ENCODE measurements around the gene PLPP3. TPM values are rescaled to one million over a fixed set of nuclear protein-coding genes. Genes with fewer than 3 reads are reported as not detected.

PLPP3 gene
- total RNA-seq, 1 donor from 2014 or later = not detected

DNA sequence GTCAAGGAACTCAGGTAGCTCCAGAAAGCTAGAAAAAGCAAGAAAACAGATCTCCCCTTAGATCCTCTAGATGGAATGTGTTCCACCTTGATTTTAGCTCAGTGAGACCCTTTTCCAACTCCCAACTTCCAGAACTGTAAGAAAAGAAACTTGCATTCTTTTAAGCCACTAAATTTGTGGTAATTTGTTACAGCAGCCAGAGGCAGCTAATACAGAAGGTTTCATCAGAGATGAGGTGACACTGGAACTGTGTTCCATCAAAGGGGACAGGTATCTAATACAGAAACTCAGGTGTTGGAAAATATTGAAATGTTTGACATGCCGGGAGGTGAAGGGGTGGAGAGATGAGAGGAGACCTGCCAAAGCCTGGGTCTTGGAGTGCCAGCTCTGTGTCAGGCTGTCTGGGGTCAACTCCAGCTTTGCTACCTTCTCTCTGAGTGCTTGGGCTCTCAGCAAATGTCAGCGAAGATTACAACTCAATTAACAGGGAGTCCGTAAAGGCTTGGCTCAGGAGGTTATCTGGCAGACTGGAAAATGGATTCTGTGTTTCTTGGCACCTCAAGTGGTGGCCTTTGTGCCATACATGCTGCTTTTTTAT is 71.3 kb downstream of the PLPP3 start:
- Mint-ChIP-seq H3K27ac (no peak overlapping the region), H3K4me1 (ENCODE audit: low read depth) (no peaks in the 10 kb centered on the region), H3K4me3 (ENCODE audit: low read depth) (no peak overlapping the region), H3K36me3 (ENCODE audit: low read depth) (no peaks in the 10 kb centered on the region), H3K9me3 (no peaks in the 10 kb centered on the region), H3K27me3 (ENCODE audit: low read depth) (no peaks in the 10 kb centered on the region)
- DNase-seq (ENCODE audit: low spot score) = no peak
- intact Hi-C loops (cut with micrococcal nuclease) = no loop called here

DNA sequence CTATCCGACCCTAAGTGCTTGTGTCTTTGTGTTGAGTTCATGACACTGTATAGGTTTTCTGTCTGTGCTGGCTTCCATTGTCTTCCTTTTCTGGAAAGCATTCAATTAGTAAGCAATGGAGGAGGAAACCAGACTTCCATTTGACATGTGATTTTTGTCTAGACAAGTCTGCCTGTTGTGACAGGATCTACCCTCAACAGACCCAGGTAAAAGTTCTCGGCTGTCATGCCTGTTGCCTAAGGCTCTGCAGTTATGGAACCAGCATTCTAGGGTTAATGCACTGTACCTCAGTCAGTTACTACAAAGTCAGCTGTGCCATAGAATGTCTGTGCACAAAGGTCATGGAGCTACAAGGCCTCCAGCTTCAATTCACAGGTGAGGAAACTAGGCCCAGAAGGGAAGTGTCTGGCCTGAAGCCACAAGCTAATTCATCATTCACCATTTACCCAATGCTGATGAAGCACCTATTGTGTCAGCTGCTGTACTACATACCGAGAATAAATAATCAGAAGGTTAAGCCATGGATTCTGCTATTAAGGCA is 72.3 kb downstream of the PLPP3 start:
- no peak overlapping the region for H3K4me3 Mint-ChIP-seq (ENCODE audit: low read depth)
- no peaks in the 10 kb centered on the region for H3K36me3 Mint-ChIP-seq (ENCODE audit: low read depth)
- no peaks in the 10 kb centered on the region for H3K4me1 Mint-ChIP-seq (ENCODE audit: low read depth)
- no peaks in the 10 kb centered on the region for H3K9me3 Mint-ChIP-seq
- H3K27ac Mint-ChIP-seq = no peak overlapping the region
- no peak for DNase-seq (ENCODE audit: low spot score)
- intact Hi-C loops (cut with micrococcal nuclease) = no loop called here
- H3K27me3 Mint-ChIP-seq (ENCODE audit: low read depth) = no peaks in the 10 kb centered on the region

- Mint-ChIP-seq H3K4me1 (ENCODE audit: low read depth) (no peaks in the 10 kb centered on the region), H3K27ac (no peak overlapping the region), H3K36me3 (ENCODE audit: low read depth) (no peaks in the 10 kb centered on the region), H3K27me3 (ENCODE audit: low read depth) (no peaks in the 10 kb centered on the region), H3K9me3 (no peaks in the 10 kb centered on the region), H3K4me3 (ENCODE audit: low read depth) (no peak overlapping the region)
- intact Hi-C loops (cut with micrococcal nuclease) = no loop called here
- no peak for DNase-seq (ENCODE audit: low spot score)
Measured at GRCh38 chr1:56505792-56506743, 73.3 kb downstream of the PLPP3 start.

GRCh38 chr1:56502700-56503245 is 76.6 kb downstream of the PLPP3 start:
- Mint-ChIP-seq H3K27me3 (ENCODE audit: low read depth) (no peaks in the 10 kb centered on the region), H3K36me3 (ENCODE audit: low read depth) (no peaks in the 10 kb centered on the region), H3K4me3 (ENCODE audit: low read depth) (no peak overlapping the region), H3K27ac (no peak overlapping the region), H3K9me3 (no peaks in the 10 kb centered on the region), H3K4me1 (ENCODE audit: low read depth) (no peaks in the 10 kb centered on the region)
- DNase-seq (ENCODE audit: low spot score) = no peak
- intact Hi-C loops (cut with micrococcal nuclease) = no loop called here

- intact Hi-C loops (cut with micrococcal nuclease) = no loop called here
- DNase-seq (ENCODE audit: low spot score) = no peak
- H3K36me3 Mint-ChIP-seq (ENCODE audit: low read depth) = no peaks in the 10 kb centered on the region
- H3K4me3 Mint-ChIP-seq (ENCODE audit: low read depth) = no peak overlapping the region
- no peaks in the 10 kb centered on the region for H3K9me3 Mint-ChIP-seq
- H3K27me3 Mint-ChIP-seq (ENCODE audit: low read depth) = no peaks in the 10 kb centered on the region
- no peaks in the 10 kb centered on the region for H3K4me1 Mint-ChIP-seq (ENCODE audit: low read depth)
- H3K27ac Mint-ChIP-seq = no peak overlapping the region
Measured at GRCh38 chr1:56501888-56502287, 77.5 kb downstream of the PLPP3 start.

GRCh38 chr1:56501426-56501825 is 77.9 kb downstream of the PLPP3 start:
- intact Hi-C loops (cut with micrococcal nuclease) = no loop called here
- Mint-ChIP-seq H3K27ac (no peak overlapping the region), H3K4me1 (ENCODE audit: low read depth) (no peaks in the 10 kb centered on the region), H3K36me3 (ENCODE audit: low read depth) (no peaks in the 10 kb centered on the region), H3K4me3 (ENCODE audit: low read depth) (no peak overlapping the region), H3K9me3 (no peaks in the 10 kb centered on the region), H3K27me3 (ENCODE audit: low read depth) (no peaks in the 10 kb centered on the region)
- DNase-seq (ENCODE audit: low spot score) = no peak

DNA sequence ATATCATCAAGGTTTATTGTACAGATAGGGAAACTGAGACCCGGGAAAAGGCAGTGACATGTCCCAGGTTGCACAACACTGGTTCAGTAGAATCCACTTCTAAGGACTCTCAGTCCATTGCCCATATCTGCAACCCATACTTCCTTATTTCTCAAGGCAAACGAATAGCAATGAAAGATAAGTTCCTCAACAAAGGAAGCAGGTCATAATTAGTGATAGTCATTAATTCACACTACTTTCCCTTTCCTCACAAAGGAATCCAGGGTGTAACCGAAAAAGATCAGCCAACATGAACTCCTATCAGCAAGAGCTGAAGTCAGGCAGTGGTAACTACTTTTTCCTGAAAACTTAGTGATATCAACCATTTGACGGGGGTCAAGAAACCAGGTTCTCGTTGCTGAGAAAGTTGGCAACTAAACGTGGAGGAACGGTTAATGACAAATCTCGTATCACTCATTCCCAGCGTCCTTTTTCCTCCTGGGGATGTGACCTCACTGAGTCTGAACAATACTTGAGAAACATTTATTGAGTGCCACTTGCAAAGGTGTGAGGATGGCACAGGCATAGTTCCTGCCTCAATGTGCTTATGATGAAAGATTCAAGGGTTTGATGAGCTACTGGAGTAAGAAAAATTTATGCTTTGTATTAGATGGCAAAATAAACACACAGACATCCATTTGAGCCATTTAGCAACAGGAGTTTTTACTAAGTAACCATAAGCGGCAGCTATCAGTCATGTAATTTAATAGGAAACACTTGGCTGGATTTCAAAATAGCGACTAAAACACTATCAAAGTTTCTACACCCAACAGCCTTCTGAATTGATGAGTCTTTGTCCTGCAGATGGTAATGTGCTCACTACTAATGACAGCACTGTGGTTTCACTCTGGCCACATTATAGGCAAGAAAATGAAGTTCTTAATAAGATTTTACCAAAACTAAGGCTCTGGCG is 82.3 kb downstream of the PLPP3 start:
- Mint-ChIP-seq H3K4me3 (ENCODE audit: low read depth) (no peak overlapping the region), H3K36me3 (ENCODE audit: low read depth) (no peaks in the 10 kb centered on the region)

GRCh38 chr1:56496158-56496557 is 83.2 kb downstream of the PLPP3 start:
- no peaks in the 10 kb centered on the region for H3K4me1 Mint-ChIP-seq (ENCODE audit: low read depth)
- intact Hi-C loops (cut with micrococcal nuclease) = no loop called here
- no peak for DNase-seq (ENCODE audit: low spot score)
- no peaks in the 10 kb centered on the region for H3K9me3 Mint-ChIP-seq
- no peak overlapping the region for H3K27ac Mint-ChIP-seq
- no peaks in the 10 kb centered on the region for H3K36me3 Mint-ChIP-seq (ENCODE audit: low read depth)
- no peak overlapping the region for H3K4me3 Mint-ChIP-seq (ENCODE audit: low read depth)
- no peaks in the 10 kb centered on the region for H3K27me3 Mint-ChIP-seq (ENCODE audit: low read depth)

More for the DNA sequence above, 82.3 kb downstream of the PLPP3 start:
- intact Hi-C loops (cut with micrococcal nuclease) = no loop called here
- no peaks in the 10 kb centered on the region for H3K27me3 Mint-ChIP-seq (ENCODE audit: low read depth)
- no peaks in the 10 kb centered on the region for H3K9me3 Mint-ChIP-seq
- no peak for DNase-seq (ENCODE audit: low spot score)
- H3K4me1 Mint-ChIP-seq (ENCODE audit: low read depth) = no peaks in the 10 kb centered on the region
- no peak overlapping the region for H3K27ac Mint-ChIP-seq

GRCh38 chr1:56495538-56495937 is 83.8 kb downstream of the PLPP3 start:
- Mint-ChIP-seq H3K4me1 (ENCODE audit: low read depth) (no peaks in the 10 kb centered on the region), H3K27ac (no peak overlapping the region), H3K27me3 (ENCODE audit: low read depth) (no peaks in the 10 kb centered on the region), H3K4me3 (ENCODE audit: low read depth) (no peak overlapping the region), H3K9me3 (no peaks in the 10 kb centered on the region), H3K36me3 (ENCODE audit: low read depth) (no peaks in the 10 kb centered on the region)
- DNase-seq (ENCODE audit: low spot score) = no peak
- intact Hi-C loops (cut with micrococcal nuclease) = no loop called here

- H3K9me3 Mint-ChIP-seq = no peaks in the 10 kb centered on the region
- H3K27me3 Mint-ChIP-seq (ENCODE audit: low read depth) = no peaks in the 10 kb centered on the region
- DNase-seq (ENCODE audit: low spot score) = no peak
- intact Hi-C loops (cut with micrococcal nuclease) = no loop called here
- H3K36me3 Mint-ChIP-seq (ENCODE audit: low read depth) = no peaks in the 10 kb centered on the region
- H3K27ac Mint-ChIP-seq = no peak overlapping the region
- no peaks in the 10 kb centered on the region for H3K4me1 Mint-ChIP-seq (ENCODE audit: low read depth)
- H3K4me3 Mint-ChIP-seq (ENCODE audit: low read depth) = no peak overlapping the region
Measured at GRCh38 chr1:56494306-56494705, 85.1 kb downstream of the PLPP3 start.

- intact Hi-C loops (cut with micrococcal nuclease) = no loop called here
Measured at GRCh38 chr1:56493826-56494225, 85.5 kb downstream of the PLPP3 start.

DNA sequence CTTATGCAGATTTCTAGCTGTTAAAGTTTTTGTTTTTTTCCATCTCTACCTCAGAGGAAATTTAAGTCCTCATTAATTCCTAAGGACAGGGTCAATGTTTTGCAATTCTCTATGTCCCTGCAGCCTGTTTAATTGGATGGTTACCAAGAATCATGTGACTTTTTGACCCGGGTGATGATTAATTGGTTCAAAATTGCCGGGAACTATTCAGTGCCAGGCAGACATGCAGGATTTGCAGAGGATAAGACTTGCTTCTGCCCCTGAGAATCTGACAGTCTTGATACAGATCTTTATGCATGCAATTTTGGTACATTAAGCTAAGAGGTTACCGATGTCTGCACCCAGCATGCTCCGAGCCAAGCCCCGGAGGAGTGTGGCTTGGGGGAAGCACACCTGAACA is 87.9 kb downstream of the PLPP3 start:
- no peaks in the 10 kb centered on the region for H3K27me3 Mint-ChIP-seq (ENCODE audit: low read depth)
- no peaks in the 10 kb centered on the region for H3K4me1 Mint-ChIP-seq (ENCODE audit: low read depth)
- no peak for DNase-seq (ENCODE audit: low spot score)
- H3K27ac Mint-ChIP-seq = no peak overlapping the region
- no peaks in the 10 kb centered on the region for H3K36me3 Mint-ChIP-seq (ENCODE audit: low read depth)
- intact Hi-C loops (cut with micrococcal nuclease) = no loop called here
- H3K9me3 Mint-ChIP-seq = no peaks in the 10 kb centered on the region
- no peak overlapping the region for H3K4me3 Mint-ChIP-seq (ENCODE audit: low read depth)

More at GRCh38 chr1:56493826-56494225, 85.5 kb downstream of the PLPP3 start:
- Mint-ChIP-seq H3K36me3 (ENCODE audit: low read depth) (no peaks in the 10 kb centered on the region), H3K27ac (no peak overlapping the region), H3K4me3 (ENCODE audit: low read depth) (no peak overlapping the region), H3K4me1 (ENCODE audit: low read depth) (no peaks in the 10 kb centered on the region), H3K9me3 (no peaks in the 10 kb centered on the region), H3K27me3 (ENCODE audit: low read depth) (no peaks in the 10 kb centered on the region)
- no peak for DNase-seq (ENCODE audit: low spot score)

Measured in activated T-helper 2 cell treated with anti-CD3 and anti-CD28 coated beads, Interferon-gamma antibody, Interleukin-2, Interleukin-4, amounts not matched to agents 10 μg/mL and 5 μg/mL and 100 μg/mL, durations not matched to agents 14 hours and 24 hours and 36 hours (primary cell).